Lung (tissue), 12 donors: ENCODE data around the gene ZNF579. TPM values are rescaled to one million over a fixed set of nuclear protein-coding genes. Genes with fewer than 3 reads are reported as not detected.

Experiments
- ATAC-seq: fragments of 200-7000 bp; cut with Tn5 transposase; one replicate; pipeline ENCODE4 v1.9.1; 2020; ENCODE audit warnings: moderate number of reproducible peaks; ENCODE audit not compliant: insufficient read depth, low FRiP score
- DNase-seq, 3 donors: peaks; one replicate each; pipeline ENCODE4 v3.0.0-alpha.2; 2013 to 2017
- H3K27ac ChIP-seq, 2 donors: one replicate each; pipeline ENCODE4 v1.5.1; 2013; ENCODE audit warnings: mild to moderate bottlenecking in 2 of 2, moderate library complexity in 2 of 2, control low read depth in 1 of 2, inconsistent platforms in 1 of 2, low read depth in 1 of 2, low read length in 1 of 2
- H3K27me3 ChIP-seq, 3 donors: one replicate each; pipeline ENCODE4 v1.5.1; 2013; ENCODE audit warnings: low read length in 2 of 3; ENCODE audit not compliant: control insufficient read depth in 3 of 3, insufficient read depth in 3 of 3
- H3K36me3 ChIP-seq, 4 donors: one replicate each; pipeline ENCODE4 v1.5.1; 2013; ENCODE audit warnings: low read length in 4 of 4, mild to moderate bottlenecking in 1 of 4, moderate library complexity in 1 of 4; ENCODE audit not compliant: control insufficient read depth in 4 of 4, insufficient read depth in 4 of 4
- H3K4me1 ChIP-seq, 5 donors: one replicate each; pipeline ENCODE4 v1.5.1; 2013; ENCODE audit warnings: low read length in 5 of 5, mild to moderate bottlenecking in 2 of 5, moderate library complexity in 1 of 5; ENCODE audit not compliant: control insufficient read depth in 5 of 5, insufficient read depth in 5 of 5
- H3K4me3 ChIP-seq: one replicate; pipeline ENCODE4 v1.5.1; 2013; ENCODE audit warnings: mild to moderate bottlenecking, control low read depth, moderate library complexity
- H3K9ac ChIP-seq, 2 donors: one replicate each; pipeline ENCODE4 v1.5.1; 2013; ENCODE audit warnings: low read length in 2 of 2, control low read depth in 1 of 2; ENCODE audit not compliant: insufficient read depth in 1 of 2
- H3K9me3 ChIP-seq, 4 donors: one replicate each; pipeline ENCODE4 v1.5.1; 2013; ENCODE audit warnings: low read length in 3 of 4, mild to moderate bottlenecking in 1 of 4, moderate library complexity in 1 of 4; ENCODE audit not compliant: control insufficient read depth in 4 of 4, insufficient read depth in 3 of 4
- WGBS, 2 donors: extraction: QIAGEN DNeasy Blood & Tissue Kit; methylation state at CpG; one replicate each; pipeline ENCODE4 v1.1.7; 2013; 5-methylcytosine and 5-hydroxymethylcytosine counted together
- polyA plus RNA-seq, 2 donors: library from polyadenylated mRNA; stranded (reverse); fragments of 200-250 nt; gene quantifications; one replicate each; pipeline ENCODE4 v1.2.1, GENCODE V29; 2013
- total RNA-seq, 2 donors: library from RNA; depleted of rRNA in 1 of 2; stranded (reverse); fragments of >200 nt in 1 of 2; gene quantifications; one replicate each; pipeline ENCODE4 v1.2.1, GENCODE V29; 2014 to 2021
- TF ChIP-seq, protein P1 (sequence below): IDR thresholded peaks from 2 replicates; pipeline ENCODE4 v1.5.1; 2012; ENCODE audit warnings: mild to moderate bottlenecking; ENCODE audit errors: control extremely low read depth, extremely low read depth
- donor health status: control.
- donor health status: control.
- donor health status: Bipolar disorder and iron deficiency.
- donor health status: healthy.
- donor health status: DM: yes; HTN: yes; CAD: no.

Gene ZNF579
- total and polyA plus RNA-seq, 4 donors: 4.3 to 20.8 (median 10.1) TPM

DNA sequence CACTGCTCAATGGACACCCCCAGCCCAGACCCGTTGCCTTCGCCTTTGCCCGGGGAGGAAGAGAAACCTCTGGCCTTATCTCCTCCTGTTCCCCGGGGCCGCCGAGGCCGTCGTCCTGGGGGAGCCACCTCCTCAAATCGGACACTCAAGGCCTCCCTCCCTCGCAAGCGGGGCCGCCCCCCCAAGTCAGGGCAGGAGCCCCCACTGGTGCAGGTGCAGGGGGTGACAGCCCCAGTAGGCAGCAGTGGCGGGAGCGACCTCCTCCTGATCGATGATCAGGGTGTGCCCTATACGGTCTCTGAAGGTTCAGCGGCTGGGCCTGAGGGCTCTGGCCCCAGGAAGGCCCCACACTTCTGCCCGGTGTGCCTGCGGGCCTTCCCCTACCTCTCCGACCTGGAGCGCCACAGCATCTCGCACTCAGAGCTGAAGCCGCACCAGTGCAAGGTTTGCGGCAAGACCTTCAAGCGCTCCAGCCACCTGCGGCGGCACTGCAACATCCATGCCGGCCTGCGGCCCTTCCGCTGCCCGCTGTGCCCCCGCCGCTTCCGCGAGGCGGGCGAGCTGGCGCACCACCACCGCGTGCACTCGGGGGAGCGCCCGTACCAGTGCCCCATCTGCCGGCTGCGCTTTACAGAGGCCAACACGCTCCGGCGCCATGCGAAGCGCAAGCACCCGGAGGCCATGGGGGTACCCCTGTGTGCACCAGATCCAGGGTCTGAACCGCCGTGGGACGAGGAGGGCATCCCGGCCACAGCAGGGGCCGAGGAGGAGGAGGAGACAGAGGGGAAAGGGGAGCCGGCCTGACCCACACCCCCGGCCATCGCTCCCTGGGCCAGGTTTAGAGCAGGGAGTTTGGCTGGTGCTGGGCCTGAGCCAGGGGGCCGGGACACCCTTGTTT, 21.7 kb upstream of the ZNF579 start:
- no peak for DNase-seq

DNA sequence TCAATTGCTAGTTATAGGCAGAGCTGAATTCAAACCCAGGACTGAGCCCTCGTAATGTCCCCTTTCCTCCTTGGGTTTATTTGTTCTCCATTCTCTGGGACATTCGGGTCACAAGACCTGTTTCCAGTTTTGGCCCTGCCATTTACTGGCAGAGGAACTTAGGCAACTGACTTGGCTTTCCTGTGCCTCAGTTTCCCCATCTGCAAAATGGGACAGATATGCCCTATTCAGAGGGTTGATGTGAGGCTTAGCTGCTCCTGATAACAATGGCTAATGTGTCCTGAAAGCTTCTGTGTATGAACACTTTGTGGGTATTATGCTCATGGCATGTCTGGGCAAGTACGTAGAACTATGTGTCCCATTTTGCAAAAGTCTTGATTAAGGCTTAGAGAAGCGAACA, 20.4 kb upstream of the ZNF579 start:
- Histone ChIP-seq H3K9ac (no peak overlapping the region), H3K27me3 (no peaks in the 10 kb centered on the region), H3K4me1 (peaks cover 0 to 17% (median 0%) of the 10 kb centered on the region in 5 donors), H3K9me3 (no peaks in the 10 kb centered on the region), H3K36me3 (peaks cover 0 to 15% (median 6%) of the 10 kb centered on the region in 4 donors), H3K27ac (peak overlapping the region; percentile 88 to 90), H3K4me3 (peak overlapping the region; percentile 52)
- ATAC-seq (no peak), DNase-seq (no peak)
- WGBS, 2 donors: 55 to 62% methylated on average over 4 of the region's 4 CpGs
- TF ChIP-seq, protein P1, sequence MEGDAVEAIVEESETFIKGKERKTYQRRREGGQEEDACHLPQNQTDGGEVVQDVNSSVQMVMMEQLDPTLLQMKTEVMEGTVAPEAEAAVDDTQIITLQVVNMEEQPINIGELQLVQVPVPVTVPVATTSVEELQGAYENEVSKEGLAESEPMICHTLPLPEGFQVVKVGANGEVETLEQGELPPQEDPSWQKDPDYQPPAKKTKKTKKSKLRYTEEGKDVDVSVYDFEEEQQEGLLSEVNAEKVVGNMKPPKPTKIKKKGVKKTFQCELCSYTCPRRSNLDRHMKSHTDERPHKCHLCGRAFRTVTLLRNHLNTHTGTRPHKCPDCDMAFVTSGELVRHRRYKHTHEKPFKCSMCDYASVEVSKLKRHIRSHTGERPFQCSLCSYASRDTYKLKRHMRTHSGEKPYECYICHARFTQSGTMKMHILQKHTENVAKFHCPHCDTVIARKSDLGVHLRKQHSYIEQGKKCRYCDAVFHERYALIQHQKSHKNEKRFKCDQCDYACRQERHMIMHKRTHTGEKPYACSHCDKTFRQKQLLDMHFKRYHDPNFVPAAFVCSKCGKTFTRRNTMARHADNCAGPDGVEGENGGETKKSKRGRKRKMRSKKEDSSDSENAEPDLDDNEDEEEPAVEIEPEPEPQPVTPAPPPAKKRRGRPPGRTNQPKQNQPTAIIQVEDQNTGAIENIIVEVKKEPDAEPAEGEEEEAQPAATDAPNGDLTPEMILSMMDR: no peak

More for the DNA sequence above, 21.7 kb upstream of the ZNF579 start:
- no peaks in the 10 kb centered on the region for H3K27me3 ChIP-seq
- no peak overlapping the region for H3K27ac ChIP-seq
- H3K9me3 ChIP-seq: no peaks in the 10 kb centered on the region
- TF ChIP-seq, protein P1: no peak
- H3K36me3 ChIP-seq: peaks cover 0 to 12% (median 4%) of the 10 kb centered on the region in 4 donors
- H3K4me3 ChIP-seq: no peak overlapping the region
- 95 to 97% methylated on average over 52 to 60 of the region's 60 CpGs for WGBS, 2 donors
- H3K9ac ChIP-seq: no peak overlapping the region
- ATAC-seq: no peak
- H3K4me1 ChIP-seq: peaks cover 0 to 25% (median 0%) of the 10 kb centered on the region in 5 donors

DNA sequence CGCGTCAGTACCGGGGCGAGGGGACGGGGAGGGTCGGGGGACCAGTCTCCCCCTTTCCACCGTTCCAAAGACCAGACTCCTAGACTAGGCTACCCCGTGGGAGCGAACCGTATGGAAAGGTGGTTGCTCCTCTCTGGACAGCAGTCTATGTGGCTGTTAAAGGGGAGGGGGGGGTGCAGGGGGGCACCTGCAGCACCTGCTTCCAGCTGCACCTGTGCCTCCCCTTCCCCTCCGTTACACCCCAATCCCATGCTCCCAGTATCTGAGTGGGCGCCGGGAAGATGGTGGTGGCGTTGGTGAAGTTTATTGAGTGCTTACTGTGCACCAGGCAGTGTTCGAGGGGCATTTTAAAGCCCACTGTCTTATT, 20.0 kb upstream of the ZNF579 start:
- Histone ChIP-seq H3K36me3 (peaks cover 0 to 19% (median 9%) of the 10 kb centered on the region in 4 donors), H3K4me3 (peak overlapping the region; percentile 52), H3K27me3 (no peaks in the 10 kb centered on the region), H3K4me1 (peaks cover 0 to 13% (median 0%) of the 10 kb centered on the region in 5 donors), H3K9me3 (no peaks in the 10 kb centered on the region), H3K9ac (no peak overlapping the region), H3K27ac (peak overlapping the region; percentile 88 to 90)
- WGBS, 2 donors: 4 to 5% methylated on average over 8 to 15 of the region's 15 CpGs
- ATAC-seq: no peak
- TF ChIP-seq, protein P1: no peak
- DNase-seq: peak in 1 of 3 donors; percentile 11
